Natural killer cell (primary cell): ENCODE data around the gene RPGR. TPM values are rescaled to one million over a fixed set of nuclear protein-coding genes. Genes with fewer than 3 reads are reported as not detected.
A peak's percentile ranks its signal among the peaks of the same experiment; 100 is the strongest.

ENCODE experiments used
- ATAC-seq, 3 donors: fragments of 150-1000 bp in 2 of 3; fragments of 200-7000 bp in 1 of 3; cut with Tn5 transposase; 1 replicate in 1 of 3; 2 replicates in 2 of 3; pipeline ENCODE4 v1.10.0; 2021; ENCODE audit warnings: mild to moderate bottlenecking in 2 of 3, moderate library complexity in 2 of 3
- DNase-seq, 2 donors: peaks; one replicate each; pipeline versions ENCODE4 v3.0.0 to v3.0.0-alpha.2; 2013 to 2021; ENCODE audit warnings: mixed read lengths in 1 of 2
- H3K27ac ChIP-seq: one replicate; pipeline ENCODE4 v1.5.1; 2013; ENCODE audit warnings: mild to moderate bottlenecking, low read length
- H3K27me3 ChIP-seq: one replicate; pipeline ENCODE4 v1.6.1; 2013; ENCODE audit warnings: low read length; ENCODE audit not compliant: control insufficient read depth, insufficient read depth
- H3K36me3 ChIP-seq: one replicate; pipeline ENCODE4 v1.6.1; 2013; ENCODE audit warnings: low read length; ENCODE audit not compliant: control insufficient read depth, insufficient read depth
- H3K4me1 ChIP-seq: one replicate; pipeline ENCODE4 v1.6.1; 2013; ENCODE audit warnings: low read length; ENCODE audit not compliant: control insufficient read depth, insufficient read depth
- H3K4me3 ChIP-seq: one replicate; pipeline ENCODE4 v1.5.1; 2013; ENCODE audit warnings: low read length
- H3K9me3 ChIP-seq: one replicate; pipeline ENCODE4 v1.6.1; 2013; ENCODE audit warnings: low read length; ENCODE audit not compliant: control insufficient read depth, insufficient read depth
- H3K27ac Mint-ChIP-seq, 2 donors: one replicate each; pipeline ENCODE4 v1.8.0; 2022; ENCODE audit warnings: mild to moderate bottlenecking in 2 of 2, mixed read lengths in 2 of 2, moderate library complexity in 1 of 2
- H3K27me3 Mint-ChIP-seq, 2 donors: one replicate each; pipeline ENCODE4 v1.8.0; 2022; ENCODE audit warnings: low read depth in 2 of 2, mixed read lengths in 2 of 2
- H3K36me3 Mint-ChIP-seq: one replicate; pipeline ENCODE4 v1.8.0; 2022; ENCODE audit warnings: mixed read lengths
- H3K4me1 Mint-ChIP-seq, 2 donors: one replicate each; pipeline ENCODE4 v1.8.0; 2022; ENCODE audit warnings: mixed read lengths in 2 of 2
- H3K4me3 Mint-ChIP-seq: one replicate; pipeline ENCODE4 v1.8.0; 2022; ENCODE audit warnings: mild to moderate bottlenecking, moderate library complexity, mixed read lengths
- H3K9me3 Mint-ChIP-seq, 2 donors: one replicate each; pipeline ENCODE4 v1.8.0; 2022; ENCODE audit warnings: mixed read lengths in 2 of 2
- CTCF ChIP-seq: fragments of 200-600 bp; IDR thresholded peaks from one replicate; pipeline ENCODE4 v1.8.0; 2022; ENCODE audit warnings: antibody characterized with exemption
- WGBS: methylation state at CpG from one replicate; pipeline ENCODE4 v1.1.7; 2013; ENCODE audit warnings: missing lambda C conversion rate; ENCODE audit not compliant: insufficient coverage; 5-methylcytosine and 5-hydroxymethylcytosine counted together
- intact Hi-C: fragments of 100-400 bp; cut with micrococcal nuclease; formaldehyde crosslinking; loops from one replicate; pipeline ENCODE4 v1.14.2; 2022
- total RNA-seq, 4 donors: library from RNA; stranded (reverse); fragments of 120-200 nt in 1 of 4; gene quantifications; one replicate each; pipeline versions ENCODE4 v1.2.3 to v1.2.4, GENCODE V29; 2013 to 2022

RPGR gene
- total RNA-seq, 3 donors from 2014 or later (not counting 1 experiment from before 2014, with no cell fraction given) = 20.8 to 33.7 (median 29.0) TPM

- no peak overlapping the region for H3K4me3 ChIP-seq
- H3K27me3 ChIP-seq = no peaks in the 10 kb centered on the region
- H3K4me3 Mint-ChIP-seq = no peak overlapping the region
- H3K4me1 Mint-ChIP-seq = no peaks in the 10 kb centered on the region
- H3K36me3 ChIP-seq = no peaks in the 10 kb centered on the region
- no peak overlapping the region for H3K27ac Mint-ChIP-seq
- no peaks in the 10 kb centered on the region for H3K9me3 Mint-ChIP-seq
- peaks cover 4 to 31% of the 10 kb centered on the region in 2 donors for H3K27me3 Mint-ChIP-seq
- ATAC-seq = no peak
- intact Hi-C loops = no loop called here
- no peaks in the 10 kb centered on the region for H3K9me3 ChIP-seq
- no peak overlapping the region for H3K27ac ChIP-seq
- H3K4me1 ChIP-seq = no peaks in the 10 kb centered on the region
- no peaks in the 10 kb centered on the region for H3K36me3 Mint-ChIP-seq
- no peak for TF ChIP-seq CTCF
- no peak for DNase-seq
Measured at GRCh38 chrX:38335382-38335781, 8.1 kb upstream of the RPGR start.

- no peaks in the 10 kb centered on the region for H3K36me3 ChIP-seq
- H3K27ac Mint-ChIP-seq = no peak overlapping the region
- H3K4me1 Mint-ChIP-seq = peaks cover 15 to 17% of the 10 kb centered on the region in 2 donors
- ATAC-seq (no peak), DNase-seq (no peak)
- H3K27me3 ChIP-seq = no peaks in the 10 kb centered on the region
- TF ChIP-seq CTCF = no peak
- no peaks in the 10 kb centered on the region for H3K9me3 ChIP-seq
- intact Hi-C loops = no loop called here
- no peak overlapping the region for H3K27ac ChIP-seq
- H3K4me3 ChIP-seq = no peak overlapping the region
- H3K9me3 Mint-ChIP-seq = no peaks in the 10 kb centered on the region
- no peak overlapping the region for H3K4me3 Mint-ChIP-seq
- H3K4me1 ChIP-seq = peaks cover 9% of the 10 kb centered on the region
- H3K27me3 Mint-ChIP-seq = peaks cover 3 to 21% of the 10 kb centered on the region in 2 donors
- no peaks in the 10 kb centered on the region for H3K36me3 Mint-ChIP-seq
Measured at GRCh38 chrX:38332505-38332904, 5.2 kb upstream of the RPGR start.

GRCh38 chrX:38327775-38328081, 419 bp upstream of the RPGR start:
- peak; percentile 40 for TF ChIP-seq CTCF
- H3K4me3 ChIP-seq = peak overlapping the region; percentile 50
- Mint-ChIP-seq H3K4me3 (peak overlapping the region; percentile 91), H3K27ac (peak overlapping the region; percentile 91 to 98), H3K36me3 (no peaks in the 10 kb centered on the region), H3K4me1 (peaks cover 17 to 35% of the 10 kb centered on the region in 2 donors), H3K9me3 (no peaks in the 10 kb centered on the region), H3K27me3 (no peaks in the 10 kb centered on the region)
- WGBS = 0% methylated on average over 1 of the region's 4 CpGs
- no peaks in the 10 kb centered on the region for H3K9me3 ChIP-seq
- peak overlapping the region; percentile 90 for H3K27ac ChIP-seq
- H3K36me3 ChIP-seq = no peaks in the 10 kb centered on the region
- H3K4me1 ChIP-seq = peaks cover 16% of the 10 kb centered on the region
- no peaks in the 10 kb centered on the region for H3K27me3 ChIP-seq
- ATAC-seq (no peak), DNase-seq (no peak)
- intact Hi-C loops = no loop called here

DNA sequence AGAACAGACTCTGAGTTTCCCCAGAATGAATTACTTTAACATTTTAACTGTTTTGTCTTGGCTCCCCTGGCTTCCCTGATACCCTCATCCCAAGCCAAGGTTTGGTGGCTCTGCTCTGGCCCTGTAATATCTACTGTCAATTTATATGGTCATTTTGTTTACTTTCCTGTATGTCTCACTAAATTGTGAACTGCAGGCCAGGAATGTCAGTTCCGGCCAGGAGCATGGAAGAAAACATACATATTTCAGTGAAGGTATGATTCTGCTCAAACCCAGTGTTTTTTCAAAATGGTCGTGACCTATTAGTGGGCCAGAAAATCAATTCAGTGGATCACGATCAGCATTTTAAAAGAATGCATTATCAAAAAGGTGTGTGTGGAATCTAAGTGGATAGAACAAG, 1.2 kb downstream of the RPGR start:
- Histone ChIP-seq H3K9me3 (no peaks in the 10 kb centered on the region), H3K36me3 (no peaks in the 10 kb centered on the region), H3K27ac (no peak overlapping the region), H3K4me3 (no peak overlapping the region), H3K4me1 (peaks cover 16% of the 10 kb centered on the region), H3K27me3 (no peaks in the 10 kb centered on the region)
- Mint-ChIP-seq H3K9me3 (no peaks in the 10 kb centered on the region), H3K4me3 (peak overlapping the region; percentile 91), H3K27me3 (no peaks in the 10 kb centered on the region), H3K4me1 (peaks cover 17 to 35% of the 10 kb centered on the region in 2 donors), H3K36me3 (no peaks in the 10 kb centered on the region), H3K27ac (peak overlapping the region; percentile 91 to 98)
- ATAC-seq (no peak), DNase-seq (no peak)
- TF ChIP-seq CTCF = no peak
- intact Hi-C loops = no loop called here
- WGBS = 98% methylated on average over 3 of the region's 3 CpGs
